ENCODE measurements around the gene TPRG1L.

TPRG1L gene

DNA sequence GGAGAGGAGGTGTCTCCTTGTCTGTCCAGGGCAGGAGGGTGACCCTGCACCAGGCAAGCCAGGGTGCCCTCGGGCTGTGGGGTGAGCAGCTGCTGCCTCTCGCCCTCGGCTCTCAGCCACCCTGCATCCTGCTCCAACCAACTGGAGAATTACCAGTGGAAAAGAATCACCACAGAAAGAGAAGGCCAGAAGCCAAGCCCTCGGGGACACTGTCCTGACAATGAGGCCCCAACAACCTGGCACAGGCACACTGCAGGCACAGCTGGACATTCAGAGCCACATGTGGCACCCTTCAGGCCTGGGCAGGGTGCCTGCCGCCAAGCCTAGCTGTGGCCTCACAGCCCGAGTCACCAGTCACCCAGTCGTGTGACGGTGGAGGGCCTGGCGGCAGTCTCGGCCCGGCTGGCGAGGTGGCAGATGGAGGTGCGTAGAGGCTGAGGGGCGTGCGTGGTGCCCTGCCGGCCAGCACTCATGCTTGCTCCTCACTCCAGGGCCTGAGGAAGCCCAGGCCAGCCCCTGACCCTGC lies 25.5 kb upstream of the TPRG1L start:
- no peak for DNase-seq (ENCODE audit: low read depth, low spot score)
- TF ChIP-seq, protein P1, sequence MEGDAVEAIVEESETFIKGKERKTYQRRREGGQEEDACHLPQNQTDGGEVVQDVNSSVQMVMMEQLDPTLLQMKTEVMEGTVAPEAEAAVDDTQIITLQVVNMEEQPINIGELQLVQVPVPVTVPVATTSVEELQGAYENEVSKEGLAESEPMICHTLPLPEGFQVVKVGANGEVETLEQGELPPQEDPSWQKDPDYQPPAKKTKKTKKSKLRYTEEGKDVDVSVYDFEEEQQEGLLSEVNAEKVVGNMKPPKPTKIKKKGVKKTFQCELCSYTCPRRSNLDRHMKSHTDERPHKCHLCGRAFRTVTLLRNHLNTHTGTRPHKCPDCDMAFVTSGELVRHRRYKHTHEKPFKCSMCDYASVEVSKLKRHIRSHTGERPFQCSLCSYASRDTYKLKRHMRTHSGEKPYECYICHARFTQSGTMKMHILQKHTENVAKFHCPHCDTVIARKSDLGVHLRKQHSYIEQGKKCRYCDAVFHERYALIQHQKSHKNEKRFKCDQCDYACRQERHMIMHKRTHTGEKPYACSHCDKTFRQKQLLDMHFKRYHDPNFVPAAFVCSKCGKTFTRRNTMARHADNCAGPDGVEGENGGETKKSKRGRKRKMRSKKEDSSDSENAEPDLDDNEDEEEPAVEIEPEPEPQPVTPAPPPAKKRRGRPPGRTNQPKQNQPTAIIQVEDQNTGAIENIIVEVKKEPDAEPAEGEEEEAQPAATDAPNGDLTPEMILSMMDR (IDR thresholded peaks at IDR 0.05; ENCODE audit: low read depth, low read length): no peak
- no peak overlapping the region for H3K4me3 ChIP-seq (ENCODE audit: low read depth, low read length)
- in situ Hi-C loops (cut with HindIII; ENCODE audit: low sequenced_read_pairs): no loop called here

DNA sequence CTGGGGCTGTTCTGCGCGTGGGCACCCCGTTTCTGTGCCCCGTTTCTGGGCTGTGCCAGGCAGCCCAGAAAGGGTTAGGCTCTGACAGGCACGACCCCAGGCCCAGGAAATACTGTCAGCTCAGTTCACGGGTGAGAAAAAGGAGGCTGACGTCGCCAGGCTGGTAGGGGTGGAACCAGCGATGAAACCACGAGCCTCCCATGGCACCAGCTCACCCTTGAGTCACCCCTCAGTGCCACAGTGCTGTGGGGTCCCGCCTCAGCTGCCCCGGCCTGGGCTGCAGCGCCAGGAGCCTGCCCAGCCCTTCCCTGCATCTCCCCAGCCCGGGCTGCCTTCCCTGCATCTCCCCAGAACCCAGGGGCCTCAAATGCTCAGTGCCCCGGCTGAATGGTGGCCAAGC lies 25.0 kb upstream of the TPRG1L start:
- in situ Hi-C loops (cut with HindIII; ENCODE audit: low sequenced_read_pairs): no loop called here
- no peak for DNase-seq (ENCODE audit: low read depth, low spot score)
- TF ChIP-seq, protein P1 (IDR thresholded peaks at IDR 0.05; ENCODE audit: low read depth, low read length): no peak

DNA sequence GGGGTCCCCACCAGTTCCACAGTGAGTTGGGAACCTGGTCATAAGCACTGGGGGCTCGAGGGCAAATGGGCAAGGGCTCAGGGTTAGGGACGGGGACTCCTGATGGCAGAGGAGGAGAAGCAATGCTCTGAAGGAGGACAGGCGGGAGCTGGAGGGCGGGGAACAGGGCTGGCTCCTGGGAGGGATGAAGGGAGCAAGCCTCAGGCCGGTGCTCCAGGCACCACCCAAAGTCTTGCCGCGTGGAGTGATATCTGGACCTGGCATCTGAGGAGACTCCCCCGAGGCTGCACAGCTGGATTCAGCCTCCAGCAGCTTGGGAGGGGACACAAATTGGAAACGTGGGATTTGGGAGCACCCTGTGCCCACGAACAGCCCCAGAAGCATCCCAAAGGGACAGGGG lies 24.5 kb upstream of the TPRG1L start:
- H3K4me3 ChIP-seq (ENCODE audit: low read depth, low read length): no peak overlapping the region
- TF ChIP-seq, protein P1 (IDR thresholded peaks at IDR 0.05; ENCODE audit: low read depth, low read length): no peak
- no peak for DNase-seq (ENCODE audit: low read depth, low spot score)
- in situ Hi-C loops (cut with HindIII; ENCODE audit: low sequenced_read_pairs): no loop called here

More for the DNA sequence above, 25.0 kb upstream of the TPRG1L start:
- H3K4me3 ChIP-seq (ENCODE audit: low read depth, low read length): no peak overlapping the region

DNA sequence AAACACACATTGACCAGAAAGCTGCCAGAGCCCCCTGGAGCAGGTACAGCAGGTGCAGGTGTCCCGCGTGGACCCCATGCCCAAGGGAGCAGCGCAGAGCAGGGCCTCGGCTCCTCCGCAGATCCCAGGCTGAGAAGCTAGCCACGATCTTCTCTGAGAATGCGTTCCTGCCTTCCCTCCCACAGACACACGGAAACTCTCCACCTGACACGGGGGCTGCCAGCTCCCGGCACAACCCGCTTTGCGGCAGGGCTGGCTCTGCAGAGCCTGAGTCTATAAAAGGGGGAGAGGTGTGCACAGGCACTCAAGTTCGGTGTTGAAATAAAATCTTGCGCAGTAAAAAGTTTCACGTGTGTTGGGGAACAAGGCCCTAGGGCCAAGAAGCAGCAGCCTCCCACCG lies 23.1 kb upstream of the TPRG1L start:
- no peak overlapping the region for H3K4me3 ChIP-seq (ENCODE audit: low read depth, low read length)
- TF ChIP-seq, protein P1 (IDR thresholded peaks at IDR 0.05; ENCODE audit: low read depth, low read length): no peak
- no peak for DNase-seq (ENCODE audit: low read depth, low spot score)
- in situ Hi-C loops (cut with HindIII; ENCODE audit: low sequenced_read_pairs): no loop called here

DNA sequence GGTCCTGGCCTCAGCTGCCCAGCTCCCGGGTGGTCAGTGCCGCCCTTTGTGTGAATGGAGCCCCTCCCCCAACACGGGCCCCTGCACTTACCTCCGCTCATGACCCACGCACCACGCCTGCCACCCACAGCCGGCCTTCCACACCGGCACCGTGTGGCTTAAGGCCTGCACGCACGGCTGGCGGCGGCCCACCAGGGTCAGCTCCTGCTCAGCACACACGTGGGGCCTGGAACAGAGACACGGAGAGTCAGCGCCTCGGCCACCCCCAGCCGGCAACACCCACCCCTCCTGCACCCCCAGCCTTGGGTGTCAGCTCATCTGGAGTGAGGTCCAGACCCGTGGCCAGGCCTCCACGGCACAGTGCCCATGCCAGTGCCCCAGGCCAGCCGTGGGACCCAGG lies 22.4 kb upstream of the TPRG1L start:
- in situ Hi-C loops (cut with HindIII; ENCODE audit: low sequenced_read_pairs): no loop called here
- no peak for DNase-seq (ENCODE audit: low read depth, low spot score)
- no peak overlapping the region for H3K4me3 ChIP-seq (ENCODE audit: low read depth, low read length)
- TF ChIP-seq, protein P1 (IDR thresholded peaks at IDR 0.05; ENCODE audit: low read depth, low read length): no peak

DNA sequence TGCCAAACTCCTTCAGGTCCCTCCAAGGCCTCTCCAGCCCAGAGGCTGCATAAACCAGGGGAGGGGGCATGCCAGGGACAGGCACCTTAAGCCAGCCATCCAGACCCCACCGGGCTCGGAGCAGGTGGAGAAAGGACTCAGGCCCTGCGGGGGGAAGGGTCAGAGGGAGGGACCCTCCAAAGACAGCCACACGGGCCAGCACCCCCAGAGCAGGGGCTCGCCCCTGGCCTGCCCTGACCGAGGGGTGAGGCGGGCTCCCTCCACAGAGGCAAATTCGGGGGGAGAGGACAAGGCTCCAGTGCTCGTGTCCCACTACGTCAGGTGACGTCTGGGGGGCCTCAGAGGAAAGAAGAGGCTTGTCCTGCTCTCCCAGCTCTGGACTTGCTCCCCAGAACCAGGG lies 21.7 kb upstream of the TPRG1L start:
- in situ Hi-C loops (cut with HindIII; ENCODE audit: low sequenced_read_pairs): no loop called here
- H3K4me3 ChIP-seq (ENCODE audit: low read depth, low read length): no peak overlapping the region
- no peak for DNase-seq (ENCODE audit: low read depth, low spot score)
- TF ChIP-seq, protein P1 (IDR thresholded peaks at IDR 0.05; ENCODE audit: low read depth, low read length): no peak

Measured in astrocyte of the spinal cord (primary cell).